Small intestine (tissue), 7 donors: ENCODE measurements around the gene CCNY. TPM values are rescaled to one million over a fixed set of nuclear protein-coding genes. Genes with fewer than 3 reads are reported as not detected.
"Not testable (repeated sequence)": the region's sequence is repeated elsewhere in the genome, so short reads cannot be mapped to it uniquely, and the experiment has no call there.

ENCODE experiments used
- DNase-seq, 2 donors: peaks; one replicate each; pipeline versions ENCODE4 v3.0.0 to v3.0.0-alpha.2; 2013
- FAIRE-seq: peaks from 2 replicates; lab custom pipeline; 2012; peaks lifted over from hg19 to GRCh38; lab: Jason Lieb, UNC
- H3K27ac ChIP-seq, 3 donors: one replicate each; pipeline ENCODE4 v1.5.1; 2013; ENCODE audit warnings: low read length in 2 of 3, mild to moderate bottlenecking in 2 of 3, control low read depth in 1 of 3, inconsistent platforms in 1 of 3, low read depth in 1 of 3, moderate library complexity in 1 of 3
- H3K27me3 ChIP-seq, 3 donors: one replicate each; pipeline ENCODE4 v1.6.1; 2013; ENCODE audit warnings: low read length in 3 of 3, inconsistent platforms in 1 of 3; ENCODE audit not compliant: control insufficient read depth in 3 of 3, insufficient read depth in 3 of 3
- H3K36me3 ChIP-seq, 3 donors: one replicate each; pipeline ENCODE4 v1.6.1; 2013; ENCODE audit warnings: low read length in 3 of 3, inconsistent platforms in 1 of 3, low read depth in 1 of 3, mild to moderate bottlenecking in 1 of 3, moderate library complexity in 1 of 3; ENCODE audit not compliant: control insufficient read depth in 3 of 3, insufficient read depth in 2 of 3
- H3K4me1 ChIP-seq, 3 donors: one replicate each; pipeline ENCODE4 v1.6.1; 2013; ENCODE audit warnings: low read length in 2 of 3, inconsistent platforms in 1 of 3, low read depth in 1 of 3, mild to moderate bottlenecking in 1 of 3, moderate library complexity in 1 of 3; ENCODE audit not compliant: control insufficient read depth in 3 of 3, insufficient read depth in 2 of 3
- H3K4me3 ChIP-seq, 3 donors: one replicate each; pipeline ENCODE4 v1.5.1; 2013; ENCODE audit warnings: low read length in 3 of 3, control low read depth in 1 of 3, inconsistent platforms in 1 of 3, low read depth in 1 of 3, mild to moderate bottlenecking in 1 of 3, moderate library complexity in 1 of 3
- H3K9me3 ChIP-seq, 2 donors: one replicate each; pipeline ENCODE4 v1.6.1; 2013; ENCODE audit warnings: low read depth in 1 of 2, low read length in 1 of 2; ENCODE audit not compliant: control insufficient read depth in 2 of 2, insufficient read depth in 1 of 2
- WGBS, 3 donors: extraction: QIAGEN DNeasy Blood & Tissue Kit; methylation state at CpG; one replicate each; pipeline ENCODE4 v1.1.7; 2013; 5-methylcytosine and 5-hydroxymethylcytosine counted together
- polyA plus RNA-seq, 4 donors: library from polyadenylated mRNA; stranded (reverse) in 3 of 4; unstranded in 1 of 4; fragments of 200-250 nt in 3 of 4; fragments of 120-200 nt in 1 of 4; gene quantifications; one replicate each; pipeline versions ENCODE4 v1.2.1 to v1.2.3, GENCODE V29; 2013
- donor health status: healthy with polysubstance abuse.
- donor health status: control.
- donor health status: control.
- donor health status: Bipolar disorder and iron deficiency.
- donor health status: healthy.

Gene CCNY
- polyA plus RNA-seq, 4 donors = 26.7 to 50.2 (median 32.3) TPM

- DNase-seq (no peak), FAIRE-seq (no peak)
- H3K9me3 ChIP-seq = peaks cover 0 to 27% of the 10 kb centered on the region in 2 donors
- H3K27ac ChIP-seq = no peak overlapping the region
- peaks cover 0 to 13% (median 9%) of the 10 kb centered on the region in 3 donors for H3K4me1 ChIP-seq
- H3K4me3 ChIP-seq = no peak overlapping the region
- H3K27me3 ChIP-seq = no peaks in the 10 kb centered on the region
- 74 to 80% (median 76%) methylated on average over 8 of the region's 8 CpGs for WGBS, 3 donors
- peaks cover 0 to 4% (median 0%) of the 10 kb centered on the region in 3 donors for H3K36me3 ChIP-seq
Observed at GRCh38 chr10:35400595-35401268, 64.4 kb downstream of the CCNY start.

- 96 to 100% (median 98%) methylated on average over 5 of the region's 5 CpGs for WGBS, 3 donors
- H3K9me3 ChIP-seq = peaks cover 0 to 31% of the 10 kb centered on the region in 2 donors
- not testable (repeated sequence) for FAIRE-seq, DNase-seq, H3K36me3 ChIP-seq, H3K4me3 ChIP-seq, H3K4me1 ChIP-seq, H3K27me3 ChIP-seq, H3K27ac ChIP-seq
Observed at GRCh38 chr10:35403491-35403890, 67.2 kb downstream of the CCNY start.

GRCh38 chr10:35404077-35404476, 67.8 kb downstream of the CCNY start:
- H3K4me3 ChIP-seq, H3K36me3 ChIP-seq, H3K27ac ChIP-seq, H3K27me3 ChIP-seq, H3K4me1 ChIP-seq, DNase-seq, FAIRE-seq: not testable (repeated sequence)
- H3K9me3 ChIP-seq = peaks cover 0 to 31% of the 10 kb centered on the region in 2 donors
- WGBS, 3 donors = 80 to 97% (median 83%) methylated on average over 2 of the region's 2 CpGs

GRCh38 chr10:35406003-35406630, 69.8 kb downstream of the CCNY start:
- H3K27ac ChIP-seq, H3K36me3 ChIP-seq, DNase-seq, H3K4me1 ChIP-seq, H3K27me3 ChIP-seq, FAIRE-seq, H3K4me3 ChIP-seq: not testable (repeated sequence)
- 73 to 89% (median 75%) methylated on average over 3 to 5 of the region's 5 CpGs for WGBS, 3 donors
- peaks cover 0 to 31% of the 10 kb centered on the region in 2 donors for H3K9me3 ChIP-seq

GRCh38 chr10:35407696-35408095, 71.4 kb downstream of the CCNY start:
- not testable (repeated sequence) for H3K4me3 ChIP-seq, H3K4me1 ChIP-seq, H3K27me3 ChIP-seq, H3K36me3 ChIP-seq, FAIRE-seq, H3K27ac ChIP-seq, DNase-seq
- WGBS, 3 donors = 96 to 97% (median 96%) methylated on average over 12 of the region's 12 CpGs
- peaks cover 0 to 31% of the 10 kb centered on the region in 2 donors for H3K9me3 ChIP-seq

- H3K4me1 ChIP-seq = peaks cover 0 to 2% (median 0%) of the 10 kb centered on the region in 3 donors
- WGBS, 3 donors = 51 to 70% (median 64%) methylated on average over 2 of the region's 2 CpGs
- DNase-seq (peak; percentile 28 to 36), FAIRE-seq (no peak)
- H3K4me3 ChIP-seq = no peak overlapping the region
- H3K9me3 ChIP-seq = peaks cover 0 to 18% of the 10 kb centered on the region in 2 donors
- H3K36me3 ChIP-seq = peaks cover 0 to 2% (median 0%) of the 10 kb centered on the region in 3 donors
- no peak overlapping the region for H3K27ac ChIP-seq
- H3K27me3 ChIP-seq = no peaks in the 10 kb centered on the region
Observed at GRCh38 chr10:35409094-35409582, 72.8 kb downstream of the CCNY start.

GRCh38 chr10:35409808-35410207, 73.5 kb downstream of the CCNY start:
- H3K4me1 ChIP-seq = peaks cover 0 to 2% (median 0%) of the 10 kb centered on the region in 3 donors
- peaks cover 0 to 2% (median 0%) of the 10 kb centered on the region in 3 donors for H3K36me3 ChIP-seq
- no peaks in the 10 kb centered on the region for H3K27me3 ChIP-seq
- H3K9me3 ChIP-seq = peaks cover 0 to 11% of the 10 kb centered on the region in 2 donors
- H3K4me3 ChIP-seq = no peak overlapping the region
- FAIRE-seq (no peak), DNase-seq (peak in 1 of 2 donors; percentile 44)
- H3K27ac ChIP-seq = no peak overlapping the region
- WGBS, 3 donors = 90 to 100% (median 92%) methylated on average over 1 of the region's 1 CpG

- peaks cover 0 to 2% (median 0%) of the 10 kb centered on the region in 3 donors for H3K4me1 ChIP-seq
- H3K27ac ChIP-seq = no peak overlapping the region
- peaks cover 0 to 4% (median 0%) of the 10 kb centered on the region in 3 donors for H3K36me3 ChIP-seq
- no peak overlapping the region for H3K4me3 ChIP-seq
- 75 to 93% (median 88%) methylated on average over 4 of the region's 4 CpGs for WGBS, 3 donors
- FAIRE-seq (no peak), DNase-seq (no peak)
- no peaks in the 10 kb centered on the region for H3K27me3 ChIP-seq
- peaks cover 0 to under 1% of the 10 kb centered on the region in 2 donors for H3K9me3 ChIP-seq
Observed at GRCh38 chr10:35412003-35412723, 75.9 kb downstream of the CCNY start.
